Cardiac muscle cell (in vitro differentiated cells and primary cell): ENCODE results near the gene APP. TPM values are rescaled to one million over a fixed set of nuclear protein-coding genes. Genes with fewer than 3 reads are reported as not detected.

Experiments
- DNase-seq, 2 donors: peaks; one replicate each; pipeline versions ENCODE4 v3.0.0 to v3.0.0-alpha.2; 2010 to 2017; ENCODE audit warnings: low read depth in 1 of 2, low spot score in 1 of 2
- H3K27ac ChIP-seq: fragments of 200-600 bp; sonication (generic); 2 replicates; pipeline ENCODE4 v1.5.1; 2016
- H3K27me3 ChIP-seq: fragments of 200-600 bp; sonication (generic); 2 replicates; pipeline ENCODE4 v1.6.0; 2016; ENCODE audit warnings: control low read depth
- H3K36me3 ChIP-seq: fragments of 200-600 bp; sonication (generic); 2 replicates; pipeline ENCODE4 v1.5.1; 2016; ENCODE audit warnings: control low read depth
- H3K4me1 ChIP-seq: fragments of 200-600 bp; sonication (generic); 2 replicates; pipeline ENCODE4 v1.8.1; 2017; ENCODE audit warnings: low read depth, mild to moderate bottlenecking, mixed run types
- H3K4me3 ChIP-seq: fragments of 200-600 bp; sonication (generic); 2 replicates; pipeline ENCODE4 v1.5.1; 2016; ENCODE audit warnings: mild to moderate bottlenecking
- H3K9me3 ChIP-seq: fragments of 200-600 bp; sonication (generic); 2 replicates; pipeline ENCODE4 v1.5.1; 2017; ENCODE audit warnings: low read depth, mild to moderate bottlenecking, control low read depth
- polyA plus RNA-seq: library from polyadenylated mRNA; unstranded; fragments of >200 nt; fragmentation: Nextera tagmentation; extraction: Ambion mirVana; gene quantifications from 2 replicates; pipeline ENCODE4 v1.2.1, GENCODE V29; 2016
- total RNA-seq: library from RNA; depleted of rRNA; stranded (reverse); fragments of >200 nt; gene quantifications from 2 replicates; pipeline ENCODE4 v1.2.3, GENCODE V29; 2016
- TF ChIP-seq, protein P1 (sequence below): IDR thresholded peaks from 2 replicates; pipeline ENCODE4 v1.5.1; 2012; ENCODE audit warnings: low read depth, mild to moderate bottlenecking, low read length

Gene APP
- total and polyA plus RNA-seq, 2 experiments from 2014 or later, result 31.8 to 359 TPM

DNA sequence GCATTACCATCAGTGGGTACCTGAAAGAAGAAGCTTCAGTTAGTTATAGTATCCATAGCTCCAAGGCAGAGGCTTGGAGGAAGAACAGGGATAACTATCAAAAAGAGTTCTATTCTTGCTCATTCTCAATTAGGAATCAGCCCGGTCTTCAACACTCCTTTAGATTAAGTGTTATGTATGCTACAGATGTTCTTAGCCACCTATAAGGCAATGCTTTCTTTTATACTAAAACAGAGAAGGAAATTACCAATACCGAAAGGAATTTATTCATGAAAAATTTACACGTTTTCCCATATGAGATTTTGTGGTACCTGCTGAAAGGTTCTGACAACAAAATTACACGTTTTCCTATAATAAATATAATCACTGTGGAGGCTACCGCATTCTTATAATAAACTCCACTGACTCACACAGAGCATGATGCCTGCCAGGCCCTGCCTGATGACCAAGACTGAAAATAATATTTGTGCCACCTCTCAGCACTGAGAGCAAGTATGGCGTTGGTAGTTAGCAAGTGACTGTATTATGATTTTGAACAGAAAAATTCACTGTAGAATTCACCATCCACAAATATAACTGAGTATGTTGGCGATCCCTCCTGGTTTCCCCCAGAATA is 58.3 kb downstream of the APP start:
- TF ChIP-seq, protein P1, sequence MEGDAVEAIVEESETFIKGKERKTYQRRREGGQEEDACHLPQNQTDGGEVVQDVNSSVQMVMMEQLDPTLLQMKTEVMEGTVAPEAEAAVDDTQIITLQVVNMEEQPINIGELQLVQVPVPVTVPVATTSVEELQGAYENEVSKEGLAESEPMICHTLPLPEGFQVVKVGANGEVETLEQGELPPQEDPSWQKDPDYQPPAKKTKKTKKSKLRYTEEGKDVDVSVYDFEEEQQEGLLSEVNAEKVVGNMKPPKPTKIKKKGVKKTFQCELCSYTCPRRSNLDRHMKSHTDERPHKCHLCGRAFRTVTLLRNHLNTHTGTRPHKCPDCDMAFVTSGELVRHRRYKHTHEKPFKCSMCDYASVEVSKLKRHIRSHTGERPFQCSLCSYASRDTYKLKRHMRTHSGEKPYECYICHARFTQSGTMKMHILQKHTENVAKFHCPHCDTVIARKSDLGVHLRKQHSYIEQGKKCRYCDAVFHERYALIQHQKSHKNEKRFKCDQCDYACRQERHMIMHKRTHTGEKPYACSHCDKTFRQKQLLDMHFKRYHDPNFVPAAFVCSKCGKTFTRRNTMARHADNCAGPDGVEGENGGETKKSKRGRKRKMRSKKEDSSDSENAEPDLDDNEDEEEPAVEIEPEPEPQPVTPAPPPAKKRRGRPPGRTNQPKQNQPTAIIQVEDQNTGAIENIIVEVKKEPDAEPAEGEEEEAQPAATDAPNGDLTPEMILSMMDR, result no peak
- no peak for DNase-seq
- Histone ChIP-seq H3K27me3 (no peaks in the 10 kb centered on the region), H3K9me3 (no peaks in the 10 kb centered on the region), H3K4me3 (no peak overlapping the region), H3K36me3 (peaks cover 4% of the 10 kb centered on the region), H3K27ac (no peak overlapping the region), H3K4me1 (no peaks in the 10 kb centered on the region)

- Histone ChIP-seq H3K4me3 (no peak overlapping the region), H3K36me3 (peaks cover 4% of the 10 kb centered on the region), H3K27ac (no peak overlapping the region), H3K27me3 (no peaks in the 10 kb centered on the region), H3K9me3 (no peaks in the 10 kb centered on the region), H3K4me1 (no peaks in the 10 kb centered on the region)
- TF ChIP-seq, protein P1, result no peak
- DNase-seq, result no peak
Observed at GRCh38 chr21:26110715-26111114, 59.9 kb downstream of the APP start.

DNA sequence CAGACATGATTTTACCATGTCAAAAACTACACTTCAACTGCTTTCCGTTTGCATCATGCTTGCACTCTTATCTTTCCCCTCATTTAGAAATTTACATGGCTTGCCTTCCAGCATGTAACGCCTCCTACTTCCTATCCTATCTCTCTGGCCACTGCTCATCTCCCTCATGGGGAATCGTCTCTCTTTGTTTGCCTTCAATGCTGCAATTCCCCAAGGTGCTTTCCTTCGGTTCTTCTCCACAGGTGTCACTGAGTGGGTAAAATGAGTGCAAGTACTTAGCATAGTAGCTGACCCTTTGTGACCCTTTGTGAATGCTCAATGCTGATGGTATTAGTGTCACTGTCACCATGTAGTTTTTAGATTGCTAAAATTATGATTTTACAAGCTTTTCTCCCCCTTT is 63.1 kb downstream of the APP start:
- no peaks in the 10 kb centered on the region for H3K4me1 ChIP-seq
- H3K36me3 ChIP-seq, result peaks cover 4% of the 10 kb centered on the region
- H3K27me3 ChIP-seq, result no peaks in the 10 kb centered on the region
- H3K27ac ChIP-seq, result no peak overlapping the region
- no peak for DNase-seq
- H3K4me3 ChIP-seq, result no peak overlapping the region
- TF ChIP-seq, protein P1, result no peak
- H3K9me3 ChIP-seq, result no peaks in the 10 kb centered on the region

GRCh38 chr21:26106562-26106961 is 64.0 kb downstream of the APP start:
- H3K27ac ChIP-seq, result no peak overlapping the region

GRCh38 chr21:26105819-26106218 is 64.8 kb downstream of the APP start:
- no peaks in the 10 kb centered on the region for H3K4me1 ChIP-seq
- no peak for DNase-seq
- TF ChIP-seq, protein P1, result no peak
- peaks cover 4% of the 10 kb centered on the region for H3K36me3 ChIP-seq
- no peaks in the 10 kb centered on the region for H3K9me3 ChIP-seq
- no peaks in the 10 kb centered on the region for H3K27me3 ChIP-seq
- no peak overlapping the region for H3K27ac ChIP-seq
- H3K4me3 ChIP-seq, result no peak overlapping the region

More at GRCh38 chr21:26106562-26106961, 64.0 kb downstream of the APP start:
- Histone ChIP-seq H3K9me3 (no peaks in the 10 kb centered on the region), H3K4me1 (no peaks in the 10 kb centered on the region), H3K36me3 (peaks cover 4% of the 10 kb centered on the region), H3K27me3 (no peaks in the 10 kb centered on the region), H3K4me3 (no peak overlapping the region)
- TF ChIP-seq, protein P1, result no peak
- no peak for DNase-seq
